GM12864 (cell line): ENCODE measurements around the gene WWC2.

Experiments
- DNase-seq: peaks from one replicate; pipeline ENCODE4 v3.0.0-alpha.2; 2011; ENCODE audit warnings: low read depth
- H3K4me3 ChIP-seq: 2 replicates; pipeline ENCODE4 v1.5.1; 2011; ENCODE audit warnings: mild to moderate bottlenecking, low read depth, low read length, control low read depth
- TF ChIP-seq, protein P1 (sequence below): IDR thresholded peaks from 2 replicates; pipeline ENCODE4 v1.5.1; 2011; ENCODE audit warnings: low read depth, mild to moderate bottlenecking, moderate library complexity, low read length, control low read depth, inconsistent platforms; ENCODE audit errors: missing control alignments

Gene WWC2

GRCh38 chr4:183328832-183329231 lies 229.8 kb downstream of the WWC2 start:
- DNase-seq, result no peak
- no peak overlapping the region for H3K4me3 ChIP-seq
- TF ChIP-seq, protein P1, sequence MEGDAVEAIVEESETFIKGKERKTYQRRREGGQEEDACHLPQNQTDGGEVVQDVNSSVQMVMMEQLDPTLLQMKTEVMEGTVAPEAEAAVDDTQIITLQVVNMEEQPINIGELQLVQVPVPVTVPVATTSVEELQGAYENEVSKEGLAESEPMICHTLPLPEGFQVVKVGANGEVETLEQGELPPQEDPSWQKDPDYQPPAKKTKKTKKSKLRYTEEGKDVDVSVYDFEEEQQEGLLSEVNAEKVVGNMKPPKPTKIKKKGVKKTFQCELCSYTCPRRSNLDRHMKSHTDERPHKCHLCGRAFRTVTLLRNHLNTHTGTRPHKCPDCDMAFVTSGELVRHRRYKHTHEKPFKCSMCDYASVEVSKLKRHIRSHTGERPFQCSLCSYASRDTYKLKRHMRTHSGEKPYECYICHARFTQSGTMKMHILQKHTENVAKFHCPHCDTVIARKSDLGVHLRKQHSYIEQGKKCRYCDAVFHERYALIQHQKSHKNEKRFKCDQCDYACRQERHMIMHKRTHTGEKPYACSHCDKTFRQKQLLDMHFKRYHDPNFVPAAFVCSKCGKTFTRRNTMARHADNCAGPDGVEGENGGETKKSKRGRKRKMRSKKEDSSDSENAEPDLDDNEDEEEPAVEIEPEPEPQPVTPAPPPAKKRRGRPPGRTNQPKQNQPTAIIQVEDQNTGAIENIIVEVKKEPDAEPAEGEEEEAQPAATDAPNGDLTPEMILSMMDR, result no peak

GRCh38 chr4:183329244-183329643 lies 230.2 kb downstream of the WWC2 start:
- H3K4me3 ChIP-seq, result no peak overlapping the region
- TF ChIP-seq, protein P1, result no peak
- DNase-seq, result no peak

- DNase-seq, result no peak
- TF ChIP-seq, protein P1, result no peak
- H3K4me3 ChIP-seq, result no peak overlapping the region
Measured at GRCh38 chr4:183329954-183330742, 231.1 kb downstream of the WWC2 start.

GRCh38 chr4:183330841-183331240 lies 231.8 kb downstream of the WWC2 start:
- TF ChIP-seq, protein P1, result no peak
- no peak overlapping the region for H3K4me3 ChIP-seq
- DNase-seq, result no peak

- TF ChIP-seq, protein P1, result no peak
- DNase-seq, result no peak
Measured at GRCh38 chr4:183332447-183332846, 233.4 kb downstream of the WWC2 start.

GRCh38 chr4:183333202-183333601 lies 234.1 kb downstream of the WWC2 start:
- no peak overlapping the region for H3K4me3 ChIP-seq
- DNase-seq, result no peak
- TF ChIP-seq, protein P1, result no peak

More at GRCh38 chr4:183332447-183332846, 233.4 kb downstream of the WWC2 start:
- no peak overlapping the region for H3K4me3 ChIP-seq

GRCh38 chr4:183333983-183334382 lies 234.9 kb downstream of the WWC2 start:
- DNase-seq, result no peak
- H3K4me3 ChIP-seq, result no peak overlapping the region
- TF ChIP-seq, protein P1, result no peak
